H1 (cell line): ENCODE data around the gene FAM120B. TPM values are rescaled to one million over a fixed set of nuclear protein-coding genes. Genes with fewer than 3 reads are reported as not detected.

ENCODE experiments used
- JUND ChIP-seq: IDR thresholded peaks from 2 replicates; pipeline ENCODE4 v1.6.1; 2011; ENCODE audit warnings: mild to moderate bottlenecking, improper control_type of control experiment, low read length
- TAF1 ChIP-seq: IDR thresholded peaks from 2 replicates; pipeline ENCODE4 v1.6.1; 2011; ENCODE audit warnings: mild to moderate bottlenecking, low read depth, low read length
- polyA plus RNA-seq, 7 experiments: library from polyadenylated mRNA; depleted of rRNA in 3 of 7; stranded (reverse) in 5 of 7; unstranded in 2 of 7; fragments of >200 nt in 5 of 7; fragments of 200-250 nt in 2 of 7; gene quantifications; 1 replicate in 5 of 7; 2 replicates in 1 of 7; 4 replicates in 1 of 7; pipeline versions ENCODE4 v1.2.1 to v1.2.3, GENCODE V29; 2011 to 2013; ENCODE audit warnings: missing spikeins in 2 of 7, mixed read lengths in 2 of 7
- total RNA-seq: library from RNA; stranded (reverse); fragmentation: NEBNext Ultra II Directional; extraction: Animal tissue kit (Norgen Biotek cat#: 25700); gene quantifications from 2 replicates; pipeline ENCODE4 v1.2.1, GENCODE V29; 2021

The FAM120B gene
- total and polyA plus RNA-seq, 2 of the 8 experiments (the other 6 are each of a cell fraction or from before 2014, with no cell fraction given): 5.1 to 12.5 TPM

- TF ChIP-seq JUND (no peak), TAF1 (no peak)
Measured at GRCh38 chr6:170313716-170314295, 7.2 kb downstream of the FAM120B start (continued).
